NCI-H446 (cell line): ENCODE results near the gene IGLL5.

ENCODE experiments used
- DNase-seq, 2 experiments: peaks; one replicate each; lab custom pipeline; 2025; lab: John Stamatoyannopoulos, UW

Gene IGLL5

DNA sequence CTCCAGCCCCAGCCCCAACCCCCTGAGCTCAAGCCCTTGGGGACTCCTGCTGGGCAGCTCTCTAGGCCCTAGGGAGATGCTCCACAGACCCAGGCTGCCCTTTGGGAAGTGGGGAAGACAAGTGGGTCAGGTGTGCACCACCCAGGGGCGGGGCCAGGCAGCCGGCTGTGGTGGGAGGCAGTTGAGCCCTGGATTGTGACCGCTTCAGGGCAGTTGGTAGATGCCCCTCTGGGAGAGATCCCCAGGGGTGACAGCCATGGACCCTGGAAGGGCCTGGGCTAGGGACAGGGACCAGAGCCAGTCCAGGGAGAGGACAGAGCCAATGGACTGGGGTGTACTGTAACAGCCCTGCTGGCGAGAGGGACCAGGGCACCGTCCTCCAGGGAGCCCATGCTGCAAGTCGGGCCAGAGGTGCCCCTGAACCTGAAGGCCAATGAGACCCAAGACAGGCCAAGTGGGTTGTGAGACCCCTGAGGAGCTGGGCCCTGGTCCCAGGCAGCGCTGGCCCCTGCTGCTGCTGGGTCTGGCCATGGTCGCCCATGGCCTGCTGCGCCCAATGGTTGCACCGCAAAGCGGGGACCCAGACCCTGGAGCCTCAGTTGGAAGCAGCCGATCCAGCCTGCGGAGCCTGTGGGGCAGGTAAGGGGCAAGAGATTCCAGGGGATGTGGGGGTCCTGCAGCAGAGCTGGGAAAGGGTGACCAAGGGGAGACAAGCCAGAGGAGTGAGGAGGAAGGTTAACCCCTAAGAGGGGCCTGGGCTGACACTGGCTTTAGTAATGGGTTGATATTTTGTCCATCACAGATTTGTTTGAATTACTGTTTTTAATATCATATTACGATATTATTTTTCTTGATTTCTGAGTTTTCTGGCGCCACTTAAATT lies at the start of gene IGLL5:
TSS of gene IGLL5 (plus strand) at position 196 of the 883 bp plus-strand sequence. CDS start at position 434, 238 bp downstream.
- no peak for DNase-seq

DNA sequence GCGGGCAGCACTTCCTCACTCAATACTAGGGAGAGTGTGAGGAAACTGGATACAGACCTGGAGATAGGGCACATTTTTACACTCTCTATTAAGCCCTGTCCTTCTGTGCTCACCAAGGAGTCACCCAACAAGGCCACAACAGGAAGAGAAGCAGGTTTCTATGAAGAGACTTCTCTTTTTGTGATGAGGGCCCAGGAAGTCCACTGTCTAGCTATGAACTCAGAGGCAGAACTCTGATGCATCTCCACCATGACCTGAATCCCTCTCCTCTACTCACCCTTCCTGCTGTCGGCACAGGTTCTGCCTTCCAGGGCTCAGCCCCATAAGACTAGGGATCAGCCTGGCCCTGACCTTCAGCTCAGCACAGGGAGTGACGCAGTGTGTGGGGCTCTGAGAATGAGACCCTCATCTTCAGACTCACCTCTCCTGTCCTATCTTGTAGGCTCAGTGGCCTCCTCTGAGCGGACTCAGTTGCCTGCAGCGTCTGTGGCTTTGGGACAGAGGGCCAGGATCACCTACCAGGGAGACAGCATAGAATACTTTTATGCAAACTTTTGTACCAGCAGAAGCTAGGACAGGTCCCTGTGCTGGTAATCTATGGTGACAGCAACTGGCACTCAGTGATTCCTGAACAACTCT lies 49.3 kb upstream of the IGLL5 start:
- no peak for DNase-seq

GRCh38 chr22:22839570-22840314 lies 47.9 kb upstream of the IGLL5 start:
- no peak for DNase-seq

- DNase-seq = no peak
Measured at GRCh38 chr22:22840780-22841179, 46.8 kb upstream of the IGLL5 start.

GRCh38 chr22:22841598-22841997 lies 46.0 kb upstream of the IGLL5 start:
- no peak for DNase-seq

- no peak for DNase-seq
Measured at GRCh38 chr22:22842085-22842484, 45.5 kb upstream of the IGLL5 start.

DNA sequence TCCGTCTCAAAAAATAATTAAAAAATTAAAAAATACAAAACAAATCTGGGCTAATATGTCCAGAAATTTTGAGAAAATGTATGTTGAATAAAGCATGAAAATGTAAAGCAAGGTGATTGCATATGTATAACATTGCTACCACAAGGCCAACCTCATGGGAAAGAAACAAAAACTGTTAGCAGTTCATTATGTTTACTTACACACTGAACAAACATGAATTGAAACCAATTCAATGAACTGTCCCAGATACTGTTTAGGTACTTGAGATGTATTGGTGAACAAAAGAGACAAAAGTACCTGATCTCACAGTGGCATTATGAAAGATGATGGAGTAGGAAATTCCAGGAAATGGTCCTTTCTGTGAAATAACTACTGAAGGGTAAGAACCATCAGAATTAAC lies 43.8 kb upstream of the IGLL5 start:
- no peak for DNase-seq

- no peak for DNase-seq
Measured at GRCh38 chr22:22847241-22847640, 40.4 kb upstream of the IGLL5 start.

DNA sequence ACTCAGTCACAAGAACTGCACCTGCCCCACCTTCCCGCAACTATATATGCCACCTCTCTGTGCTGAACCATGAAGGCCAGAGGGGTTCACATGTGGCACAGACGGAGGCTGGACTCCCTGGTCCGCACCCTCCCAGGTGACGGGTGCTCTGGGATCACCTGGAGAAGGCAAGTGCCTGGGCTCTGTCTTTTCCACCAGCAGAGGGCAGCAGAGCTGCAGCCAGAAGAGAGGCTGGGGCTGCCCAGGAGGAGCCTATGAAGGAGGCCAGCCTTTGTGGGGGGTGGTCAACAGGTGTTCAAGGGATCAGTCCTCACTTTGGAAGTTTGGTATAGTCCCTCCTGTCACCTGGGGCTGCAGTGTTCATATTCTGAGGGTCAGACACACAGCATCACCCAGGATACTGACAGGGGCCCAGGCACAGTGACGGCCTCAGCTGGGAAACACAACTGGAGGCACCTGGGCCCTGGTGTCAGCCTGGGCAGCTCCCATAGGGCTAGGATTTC lies 39.2 kb upstream of the IGLL5 start:
- DNase-seq = peak in 1 of 2 experiments; percentile 41

- DNase-seq = no peak
Measured at GRCh38 chr22:22849640-22850610, 37.7 kb upstream of the IGLL5 start.

DNA sequence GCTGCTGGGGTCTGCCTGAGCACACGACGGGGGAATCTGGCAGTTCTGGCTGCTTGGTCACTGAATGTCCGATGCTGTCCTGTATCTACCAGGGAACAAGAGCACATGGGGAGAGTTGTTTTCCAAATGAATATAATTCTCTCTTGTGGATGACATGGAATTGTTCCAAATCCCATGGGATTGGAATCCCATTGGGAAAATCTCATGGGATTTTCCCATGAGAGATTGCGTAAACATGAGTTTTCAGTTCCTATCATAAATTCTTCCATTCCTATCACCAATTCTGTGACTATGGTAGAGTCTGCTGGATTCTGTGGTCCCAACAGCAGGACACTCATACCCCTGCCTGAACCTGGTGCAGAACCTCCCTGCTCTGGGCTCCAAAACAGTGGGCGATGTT lies 35.6 kb upstream of the IGLL5 start:
- no peak for DNase-seq

GRCh38 chr22:22853713-22854112 lies 33.9 kb upstream of the IGLL5 start:
- DNase-seq = no peak

DNA sequence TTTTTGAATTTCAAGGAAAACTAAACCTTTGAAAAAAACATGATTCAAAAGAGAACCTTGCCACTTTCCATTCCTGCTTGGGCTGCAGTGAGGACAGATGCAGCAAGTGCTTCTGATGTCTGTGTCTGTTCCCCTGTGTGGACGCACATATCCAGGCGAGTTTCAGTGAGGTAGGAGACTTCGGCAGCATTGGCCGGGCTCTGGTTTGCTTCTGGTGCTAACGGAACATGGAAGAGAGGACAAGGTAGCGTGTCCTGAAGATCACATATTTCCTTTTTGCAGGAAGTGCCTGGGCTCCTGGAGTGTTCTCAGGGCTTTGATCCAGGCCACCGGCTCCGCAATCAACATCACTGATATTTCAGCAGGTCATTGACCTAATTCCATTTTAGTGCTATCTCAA lies 33.1 kb upstream of the IGLL5 start:
- no peak for DNase-seq

DNA sequence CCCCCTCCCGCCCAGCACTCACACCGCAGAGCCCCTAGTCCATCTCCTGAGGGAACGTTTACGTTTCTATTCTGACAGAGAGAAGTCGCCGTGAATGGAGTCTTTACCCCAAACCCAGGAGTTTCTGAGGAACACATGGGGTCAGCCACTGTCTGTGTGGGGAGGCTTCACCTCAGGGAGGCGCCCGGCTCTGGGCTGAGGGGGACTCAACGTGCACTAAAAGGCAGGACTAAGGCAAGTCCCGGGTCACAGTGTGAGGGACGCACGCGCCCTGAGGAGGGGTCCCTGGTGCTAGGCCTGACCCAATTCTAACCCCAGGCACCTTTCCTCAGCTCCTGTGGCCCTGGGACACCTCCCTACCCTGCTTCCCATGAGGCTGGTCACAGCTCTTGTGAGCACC lies 32.5 kb upstream of the IGLL5 start:
- DNase-seq = no peak

GRCh38 chr22:22855617-22856308 lies 31.9 kb upstream of the IGLL5 start:
- peak in 1 of 2 experiments; percentile 8 for DNase-seq

DNA sequence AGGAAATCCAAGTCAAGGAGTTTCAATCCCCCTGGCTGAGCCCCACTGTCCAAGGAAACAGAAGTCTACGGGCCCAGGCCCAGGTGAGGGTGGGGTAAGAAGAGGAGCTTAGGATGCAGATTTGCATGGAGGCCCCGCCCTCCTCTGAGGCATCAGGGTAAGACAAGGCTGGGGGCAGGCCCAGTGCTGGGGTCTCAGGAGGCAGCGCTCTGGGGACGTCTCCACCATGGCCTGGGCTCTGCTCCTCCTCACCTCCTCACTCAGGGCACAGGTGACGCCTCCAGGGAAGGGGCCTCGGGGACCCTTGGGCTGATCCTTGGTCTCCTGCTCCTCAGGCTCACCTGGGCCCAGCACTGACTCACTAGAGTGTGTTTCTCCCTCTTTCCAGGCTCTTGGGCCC lies 31.3 kb upstream of the IGLL5 start:
- no peak for DNase-seq

DNA sequence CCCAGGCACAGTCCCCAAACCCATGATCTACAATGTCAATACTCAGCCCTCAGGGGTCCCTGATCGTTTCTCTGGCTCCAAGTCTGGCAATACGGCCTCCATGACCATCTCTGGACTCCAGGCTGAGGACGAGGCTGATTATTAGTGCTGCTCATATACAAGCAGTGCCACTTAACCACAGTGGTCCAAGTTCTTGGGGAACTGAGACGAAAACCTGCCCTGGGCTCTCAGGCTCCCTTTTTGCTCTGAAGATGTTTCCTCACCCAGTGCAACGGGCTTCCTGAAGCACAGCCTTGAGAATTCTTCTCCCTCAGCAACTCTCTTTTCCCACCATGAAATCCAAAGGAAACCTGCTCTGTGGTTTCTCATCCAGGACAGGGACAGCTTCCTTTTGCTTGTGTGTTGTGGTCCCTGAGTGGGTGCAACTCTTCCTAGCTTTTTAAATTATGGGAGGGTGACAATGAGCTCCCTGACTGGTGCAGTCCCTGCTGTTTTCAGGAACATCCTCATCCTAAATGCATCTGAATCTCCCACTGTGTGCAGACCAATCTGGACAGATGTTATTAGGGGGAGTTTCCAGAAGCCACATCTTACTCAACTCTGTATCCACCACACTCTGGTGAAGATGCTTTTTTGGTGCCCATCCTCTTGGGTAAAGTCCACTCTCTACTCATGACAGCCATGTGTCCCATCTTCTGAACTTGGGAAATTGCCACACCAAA lies 30.6 kb upstream of the IGLL5 start:
- no peak for DNase-seq

GRCh38 chr22:22857607-22858558 lies 29.7 kb upstream of the IGLL5 start:
- DNase-seq = no peak

DNA sequence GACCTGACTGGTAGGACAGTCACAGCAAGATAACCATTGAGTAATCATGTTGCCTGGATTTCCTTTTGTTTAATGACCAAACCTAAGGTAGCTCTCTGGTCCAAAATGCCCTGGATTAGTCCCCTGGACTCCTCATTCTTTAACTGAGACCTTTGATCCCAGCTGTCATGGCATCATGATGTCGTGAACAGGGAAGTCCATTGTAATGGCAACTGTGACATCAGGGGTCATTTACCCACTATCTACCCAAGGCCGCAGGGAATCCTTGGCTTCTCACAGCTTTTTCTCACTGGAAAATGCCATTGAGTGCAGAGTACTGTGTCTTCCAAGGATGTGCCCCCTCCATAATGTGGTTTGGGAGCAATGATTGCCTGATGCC lies 29.1 kb upstream of the IGLL5 start:
- DNase-seq = no peak
